ENCODE measurements around the gene LAMB4.

GRCh38 chr7:108094346-108094745 lies 35.8 kb downstream of the LAMB4 start:
- TF ChIP-seq REST (IDR thresholded peaks at IDR 0.05; ENCODE audit: low read depth, low read length) (no peak), TAF1 (IDR thresholded peaks at IDR 0.05; ENCODE audit: borderline replicate concordance, low read depth, low read length) (0 out of 2 replicates have a peak, but pooled peaks have one; percentile 22), MAX (IDR thresholded peaks at IDR 0.05; ENCODE audit: low read depth) (no peak; the same call in 1 of the 2 replicates), RAD21 (IDR thresholded peaks at IDR 0.05; ENCODE audit: low read length) (no peak), POLR2AphosphoS5 (IDR thresholded peaks at IDR 0.05; ENCODE audit: low read depth, low read length) (peak; percentile 65; the same call in 1 of the 2 replicates), EZH2phosphoT487 (IDR thresholded peaks at IDR 0.05; ENCODE audit: borderline replicate concordance, low read depth) (no peak), CTCF (IDR thresholded peaks at IDR 0.05) (no peak)
